HCEC 1CT (cell line): ENCODE data around the gene RNF130.
"Not testable (repeated sequence)": the region's sequence is repeated elsewhere in the genome, so short reads cannot be mapped to it uniquely, and the experiment has no call there.

Source experiments
- DNase-seq: peaks from one replicate; pipeline ENCODE4 v3.0.0-alpha.2; 2017

Gene RNF130

GRCh38 chr5:179967489-179967888 lies 104.1 kb downstream of the RNF130 start:
- DNase-seq, result no peak

DNA sequence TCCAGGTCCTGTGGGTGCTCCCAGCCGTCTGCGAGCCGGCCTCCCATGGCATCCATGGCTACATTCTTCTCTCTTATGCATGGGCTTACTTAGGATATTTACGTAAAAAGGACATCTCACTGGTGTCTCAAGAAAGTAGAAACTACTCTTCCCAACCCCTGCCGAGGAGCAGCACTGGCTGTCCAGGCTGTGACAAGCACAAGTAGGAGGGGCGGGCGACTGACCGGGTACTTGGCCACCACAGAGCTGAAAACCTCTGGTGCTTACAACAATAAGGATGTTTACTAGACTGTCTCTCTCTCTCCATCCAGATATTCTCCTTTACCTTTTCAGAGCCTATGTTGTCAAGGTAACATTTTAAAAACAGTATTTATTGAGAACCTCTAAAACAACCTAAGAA lies 107.5 kb downstream of the RNF130 start:
- DNase-seq, result no peak

GRCh38 chr5:179963375-179963774 lies 108.2 kb downstream of the RNF130 start:
- DNase-seq, result no peak

GRCh38 chr5:179960204-179960831 lies 111.2 kb downstream of the RNF130 start:
- no peak for DNase-seq

GRCh38 chr5:179959641-179960040 lies 111.9 kb downstream of the RNF130 start:
- DNase-seq, result no peak

- not testable (repeated sequence) for DNase-seq
Observed at GRCh38 chr5:179959118-179959517, 112.4 kb downstream of the RNF130 start.

DNA sequence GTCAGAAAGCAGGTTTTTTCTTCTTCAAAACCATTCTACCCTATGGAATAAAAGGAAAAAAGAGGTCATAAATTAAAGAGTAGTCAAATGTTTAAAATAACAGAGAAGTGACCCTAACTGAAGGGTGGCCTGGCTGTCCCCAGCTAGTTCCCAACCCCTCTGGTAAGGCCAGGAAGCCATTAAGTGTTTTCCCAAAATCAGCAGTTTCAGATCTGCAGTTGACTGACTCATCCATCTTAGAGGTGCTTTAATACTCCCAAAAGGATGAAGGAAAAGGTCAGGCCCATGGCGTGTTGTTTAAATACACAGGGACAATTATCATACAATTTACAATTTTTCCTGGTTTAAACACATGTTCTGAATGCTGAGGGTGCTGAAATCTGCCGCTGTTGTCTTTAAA lies 115.9 kb downstream of the RNF130 start:
- no peak for DNase-seq

- DNase-seq, result no peak
Observed at GRCh38 chr5:179955062-179955461, 116.5 kb downstream of the RNF130 start.

DNA sequence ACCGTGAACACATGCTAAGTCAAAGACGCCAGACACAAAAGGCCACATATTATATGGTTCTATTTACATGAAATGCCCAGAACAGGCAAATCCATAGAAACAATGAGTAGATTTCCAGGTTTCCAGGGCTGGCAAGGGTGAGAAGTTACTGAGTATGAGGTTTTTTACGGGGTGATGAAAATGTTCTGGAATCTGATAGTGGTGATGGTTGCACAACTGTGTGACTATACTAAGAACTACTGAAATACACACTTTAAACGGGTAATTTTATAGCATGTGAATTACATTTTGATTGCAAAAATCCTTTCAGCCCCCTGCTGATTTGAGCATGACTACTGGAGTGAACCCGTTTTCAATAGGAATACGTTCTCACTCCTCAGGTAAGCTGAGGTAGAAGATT lies 117.1 kb downstream of the RNF130 start:
- DNase-seq, result no peak

- no peak for DNase-seq
Observed at GRCh38 chr5:179953987-179954386, 117.6 kb downstream of the RNF130 start.

DNA sequence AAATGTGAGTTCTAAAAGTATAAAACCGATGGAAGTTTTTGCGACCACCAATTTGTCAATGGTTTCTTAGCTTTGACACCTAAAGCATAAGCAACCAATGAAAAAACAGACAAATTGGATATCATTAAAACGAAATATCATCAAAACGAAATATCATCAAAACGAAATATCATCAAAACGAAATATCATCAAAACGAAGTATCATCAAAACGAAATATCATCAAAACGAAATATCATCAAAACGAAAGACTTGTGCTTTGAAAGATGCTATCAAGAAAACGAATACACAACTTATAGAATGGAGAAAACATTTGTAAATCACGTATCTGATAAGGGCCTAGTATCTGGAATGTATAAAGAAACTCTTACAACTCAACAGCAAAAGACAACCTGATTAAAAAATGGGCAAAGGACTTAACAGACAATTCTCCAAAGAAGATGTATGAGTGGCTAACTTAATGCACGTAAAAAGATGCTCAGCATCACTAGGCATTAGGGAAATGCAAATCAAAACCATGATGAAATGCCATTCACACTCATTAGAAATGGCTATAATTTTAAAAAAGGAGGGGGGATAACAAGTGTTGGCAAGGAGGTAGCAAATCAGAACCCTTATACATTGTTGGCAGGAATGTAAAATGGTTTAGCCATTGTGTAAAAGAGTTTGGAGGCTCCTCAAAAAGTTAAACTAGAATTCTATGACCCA lies 134.4 kb downstream of the RNF130 start:
- DNase-seq, result no peak

DNA sequence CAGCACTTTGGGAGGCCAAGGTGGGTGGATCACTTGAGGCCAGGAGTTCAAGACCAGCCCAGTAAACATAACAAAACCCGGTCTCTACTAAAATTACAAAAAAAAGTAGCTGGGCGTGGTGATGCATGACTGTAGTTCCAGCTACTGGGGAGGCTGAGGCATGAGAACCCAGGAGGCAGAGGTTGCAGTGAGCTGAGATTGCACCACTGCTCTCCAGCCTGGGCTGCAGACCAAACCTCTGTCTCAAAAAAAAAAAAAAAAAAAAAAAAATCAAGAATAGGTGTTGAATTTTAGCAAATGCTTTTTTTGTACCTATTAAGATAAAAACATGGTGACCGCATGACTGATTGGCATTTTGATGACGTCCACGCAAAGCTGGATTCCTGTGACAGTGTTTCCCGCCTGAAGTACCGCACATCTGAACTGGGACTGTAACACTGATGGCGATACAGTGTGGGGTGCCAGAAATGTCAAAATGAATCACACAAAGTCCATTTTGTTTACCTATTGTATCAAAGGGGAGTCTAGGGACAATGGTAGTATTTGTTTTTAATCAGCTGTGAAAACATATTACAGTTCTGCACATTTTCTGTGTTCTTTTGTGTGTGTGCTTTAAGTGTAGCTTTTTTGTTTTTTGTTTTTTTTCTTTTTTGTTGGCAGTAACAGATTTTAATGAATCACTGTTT lies 140.6 kb downstream of the RNF130 start:
- no peak for DNase-seq

DNA sequence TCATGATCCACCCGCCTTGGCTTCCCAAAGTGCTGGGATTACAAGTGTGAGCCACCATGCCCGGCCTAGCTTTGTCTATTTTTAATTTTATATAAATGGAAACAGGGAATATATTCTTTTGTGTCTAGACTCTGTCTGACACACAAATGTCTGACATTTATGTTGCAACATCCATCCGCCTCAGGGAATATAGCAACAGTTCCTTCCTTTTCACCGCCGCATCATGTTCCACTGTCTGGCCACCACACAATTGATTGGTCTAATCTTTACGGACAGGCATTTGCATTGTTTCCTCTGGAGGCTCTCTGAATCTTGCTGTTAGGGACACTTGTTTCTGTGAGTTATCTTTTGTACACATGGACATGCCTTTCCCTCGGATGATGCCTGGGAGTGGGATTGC lies 143.7 kb downstream of the RNF130 start:
- DNase-seq, result no peak

DNA sequence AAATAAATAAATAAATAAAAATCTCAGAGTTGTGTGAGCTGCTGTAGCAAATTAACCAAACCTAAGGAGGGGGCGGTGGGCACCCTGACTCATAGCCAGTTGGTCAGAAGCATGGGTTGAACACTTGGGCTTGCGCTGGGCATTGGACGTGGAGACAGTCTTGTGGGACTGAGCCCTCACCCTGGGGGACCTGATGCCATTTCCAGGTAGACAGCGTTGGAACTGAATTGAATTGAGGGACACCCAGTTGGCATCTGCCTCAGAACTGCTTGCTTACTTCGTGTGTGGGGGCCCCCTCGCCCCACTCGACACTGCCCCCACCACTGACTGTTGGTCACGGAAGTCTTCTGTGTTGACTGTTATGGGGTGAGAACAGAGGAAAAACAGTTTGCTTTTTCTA lies 144.9 kb downstream of the RNF130 start:
- DNase-seq, result no peak

- DNase-seq, result no peak
Observed at GRCh38 chr5:179923436-179923835, 148.1 kb downstream of the RNF130 start.

- DNase-seq, result no peak
Observed at GRCh38 chr5:179920175-179920574, 151.4 kb downstream of the RNF130 start.

GRCh38 chr5:179919487-179920060 lies 152.0 kb downstream of the RNF130 start:
- no peak for DNase-seq

- no peak for DNase-seq
Observed at GRCh38 chr5:179918742-179919486, 152.6 kb downstream of the RNF130 start.

- DNase-seq, result no peak
Observed at GRCh38 chr5:179916523-179916922, 155.0 kb downstream of the RNF130 start.

DNA sequence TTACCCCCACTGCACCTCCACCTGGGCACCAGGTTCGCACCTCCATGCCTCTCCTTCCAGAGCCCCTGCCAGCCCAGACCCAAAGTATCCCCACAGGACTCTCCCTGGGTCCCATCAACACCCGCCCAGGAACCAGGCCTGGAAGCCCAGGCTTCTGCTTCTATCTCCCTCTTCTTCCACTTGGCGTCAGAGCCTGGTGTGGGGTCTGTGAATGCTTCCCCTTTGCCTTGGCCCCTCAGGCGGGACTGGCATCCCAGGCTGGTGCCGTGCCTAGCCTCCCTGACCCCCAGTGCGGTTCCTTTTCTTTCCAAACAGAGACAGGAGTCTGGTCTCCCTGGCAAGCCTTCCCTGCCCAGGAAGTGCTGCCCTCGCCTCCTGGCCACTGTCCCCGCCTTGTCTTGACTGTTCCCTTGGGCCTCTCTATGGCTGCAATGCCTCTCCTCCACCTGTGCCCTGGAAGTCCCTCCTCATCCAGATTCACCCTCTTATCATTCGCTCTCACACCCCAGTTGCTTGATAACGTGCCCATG lies 156.1 kb downstream of the RNF130 start:
- DNase-seq, result no peak

GRCh38 chr5:179914032-179914755 lies 157.4 kb downstream of the RNF130 start:
- peak; percentile 4 for DNase-seq

DNA sequence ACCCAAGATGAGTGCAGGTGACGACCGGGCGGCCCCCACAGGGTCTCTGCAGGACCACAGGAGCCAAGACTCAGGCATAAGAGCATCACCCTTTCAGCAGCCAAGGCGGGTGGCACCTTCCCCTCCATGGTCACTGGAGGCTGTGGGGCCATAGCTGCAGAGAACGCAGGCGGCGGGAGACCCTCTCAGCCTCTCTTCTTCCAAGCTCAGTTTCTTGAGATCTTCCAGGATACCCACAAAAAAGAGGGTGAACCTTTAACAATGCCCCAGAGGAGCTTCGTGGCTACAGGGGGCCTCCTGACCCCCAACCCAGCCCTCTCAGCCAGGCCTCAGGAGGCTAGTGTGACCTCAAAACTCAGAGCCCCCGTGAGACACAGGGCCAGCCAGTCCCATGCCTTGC lies 158.1 kb downstream of the RNF130 start:
- no peak for DNase-seq
